H1 (cell line): ENCODE results near the gene SFXN4. TPM values are rescaled to one million over a fixed set of nuclear protein-coding genes. Genes with fewer than 3 reads are reported as not detected.

Experiments used
- polyA plus RNA-seq, 7 experiments: library from polyadenylated mRNA; depleted of rRNA in 3 of 7; stranded (reverse) in 5 of 7; unstranded in 2 of 7; fragments of >200 nt in 5 of 7; fragments of 200-250 nt in 2 of 7; gene quantifications; 1 replicate in 5 of 7; 2 replicates in 1 of 7; 4 replicates in 1 of 7; pipeline versions ENCODE4 v1.2.1 to v1.2.3, GENCODE V29; 2011 to 2013; ENCODE audit warnings: missing spikeins in 2 of 7, mixed read lengths in 2 of 7
- total RNA-seq: library from RNA; stranded (reverse); fragmentation: NEBNext Ultra II Directional; extraction: Animal tissue kit (Norgen Biotek cat#: 25700); gene quantifications from 2 replicates; pipeline ENCODE4 v1.2.1, GENCODE V29; 2021
- TF ChIP-seq, protein P1 (sequence below): IDR thresholded peaks from 2 replicates; pipeline ENCODE4 v1.6.1; 2012; ENCODE audit warnings: inconsistent platforms

The SFXN4 gene
- total and polyA plus RNA-seq, 2 of the 8 experiments (the other 6 are each of a cell fraction or from before 2014, with no cell fraction given) = 15.4 to 21.6 TPM

DNA sequence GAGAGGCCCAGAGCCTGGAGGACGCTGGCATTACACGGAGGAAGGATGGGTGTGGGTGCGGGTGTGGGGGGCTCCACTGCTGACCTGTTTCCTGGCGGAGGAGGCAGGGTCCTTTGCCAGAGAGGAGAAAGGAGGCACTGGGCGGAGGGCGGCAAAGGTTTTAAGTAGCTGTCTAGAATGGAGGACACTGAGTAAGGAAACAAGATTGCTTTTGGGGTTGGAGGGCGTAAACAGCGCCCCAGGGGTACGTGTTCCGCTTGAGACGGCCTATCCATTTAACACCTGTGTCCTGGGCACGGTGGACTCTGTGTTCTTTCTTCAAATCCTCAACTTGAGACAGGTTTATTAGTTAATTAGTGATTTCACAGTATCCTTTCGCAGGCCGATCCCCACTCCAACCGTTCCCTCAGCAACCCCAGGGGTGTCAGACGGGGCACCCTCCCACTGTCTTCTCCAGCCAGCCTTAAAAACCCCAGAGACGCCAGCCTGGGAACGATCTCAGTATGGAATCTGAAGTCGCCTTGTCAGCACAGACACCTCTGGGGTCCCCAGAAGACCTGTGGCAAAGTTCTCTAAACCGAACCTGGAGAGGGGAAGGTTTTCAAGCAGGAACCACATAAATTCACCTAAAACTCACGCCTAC, 24.8 kb downstream of the SFXN4 start (continued):
- TF ChIP-seq, protein P1, sequence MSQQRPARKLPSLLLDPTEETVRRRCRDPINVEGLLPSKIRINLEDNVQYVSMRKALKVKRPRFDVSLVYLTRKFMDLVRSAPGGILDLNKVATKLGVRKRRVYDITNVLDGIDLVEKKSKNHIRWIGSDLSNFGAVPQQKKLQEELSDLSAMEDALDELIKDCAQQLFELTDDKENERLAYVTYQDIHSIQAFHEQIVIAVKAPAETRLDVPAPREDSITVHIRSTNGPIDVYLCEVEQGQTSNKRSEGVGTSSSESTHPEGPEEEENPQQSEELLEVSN = no peak
- TF ChIP-seq, all 59 proteins: peak for 0
